Stimulated activated CD4-positive, alpha-beta T cell treated with anti-CD3 and anti-CD28 coated beads, Interleukin-12 subunit alpha, Interleukin-12 subunit beta, amount 100 ng/mL, for 4 hours (primary cell): ENCODE results near the gene FLG2.
"Not testable (repeated sequence)": the region's sequence is repeated elsewhere in the genome, so short reads cannot be mapped to it uniquely, and the experiment has no call there.

Experiments
- DNase-seq: peaks from one replicate; pipeline ENCODE4 v3.0.0-alpha.2; 2020

FLG2 gene

DNA sequence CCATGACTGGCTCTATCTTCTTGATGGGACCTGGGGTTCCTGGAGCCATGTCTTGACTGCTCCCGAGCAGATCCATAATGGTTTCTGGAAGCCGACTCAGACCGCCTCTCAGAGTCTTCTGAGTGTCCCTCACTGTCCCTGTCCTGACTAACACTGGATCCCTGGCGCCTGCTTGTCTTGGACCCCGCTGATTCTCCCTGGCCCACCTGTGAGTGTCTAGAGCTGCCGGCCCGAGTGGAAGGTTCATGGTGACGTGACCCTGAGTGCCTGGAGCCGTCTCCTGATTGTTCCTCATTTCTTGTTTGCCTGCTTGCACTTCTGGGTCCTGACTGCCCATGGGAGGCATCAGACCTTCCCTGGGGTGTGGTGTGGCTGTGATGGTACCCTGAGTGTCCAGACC lies 49.9 kb downstream of the FLG2 start:
- DNase-seq: no peak

DNA sequence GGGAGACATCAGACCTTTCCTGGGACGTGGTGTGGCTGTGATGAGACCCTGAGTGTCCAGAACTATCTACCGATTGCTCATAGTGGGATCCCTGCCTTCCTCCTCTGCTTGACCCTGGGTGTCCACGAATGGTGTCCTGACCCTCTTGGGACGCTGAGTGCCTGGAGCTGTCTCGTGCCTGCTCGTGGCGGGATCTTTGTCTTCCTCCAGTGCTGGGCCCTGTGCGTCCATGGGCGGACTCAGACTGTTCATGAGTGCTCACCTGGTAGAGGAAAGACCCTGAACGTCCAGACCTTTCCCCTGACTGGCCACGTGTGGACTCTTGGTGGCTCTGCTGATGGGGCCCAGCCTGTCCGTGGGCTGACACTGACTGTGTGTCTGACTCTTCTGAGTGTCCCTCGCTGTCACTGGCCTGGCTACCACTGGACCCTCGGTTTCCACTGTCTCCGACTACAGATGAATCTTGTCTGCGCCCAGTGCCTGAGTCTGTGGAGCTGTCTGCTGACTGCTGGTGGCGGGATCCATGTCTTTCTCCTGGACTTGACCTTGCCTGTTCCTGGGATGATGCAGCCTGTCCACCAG lies 50.4 kb downstream of the FLG2 start:
- DNase-seq: not testable (repeated sequence)

- not testable (repeated sequence) for DNase-seq
These were observed 51.0 kb downstream of the FLG2 start for GRCh38 chr1:152308758-152309157.

- DNase-seq: not testable (repeated sequence)
These were observed 51.8 kb downstream of the FLG2 start for GRCh38 chr1:152307970-152308369.

DNA sequence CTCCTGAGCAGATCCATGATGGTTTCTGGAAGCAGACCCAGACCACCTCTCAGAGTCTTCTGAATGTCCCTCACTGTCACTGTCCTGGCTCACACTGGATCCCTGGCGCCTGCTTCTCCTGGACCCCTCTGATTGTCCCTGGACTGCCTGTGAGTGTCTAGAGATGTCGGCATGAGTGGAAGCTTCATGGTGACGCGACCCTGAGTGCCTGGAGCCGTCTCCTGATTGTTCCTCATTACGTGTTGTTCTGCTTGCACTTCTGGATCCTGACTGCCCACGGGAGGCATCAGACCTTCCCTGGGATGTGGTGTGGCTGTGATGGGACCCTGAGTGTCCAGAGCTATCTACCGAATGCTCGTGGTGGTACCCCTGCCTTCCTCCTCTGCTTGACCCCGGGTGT lies 53.7 kb downstream of the FLG2 start:
- not testable (repeated sequence) for DNase-seq

DNA sequence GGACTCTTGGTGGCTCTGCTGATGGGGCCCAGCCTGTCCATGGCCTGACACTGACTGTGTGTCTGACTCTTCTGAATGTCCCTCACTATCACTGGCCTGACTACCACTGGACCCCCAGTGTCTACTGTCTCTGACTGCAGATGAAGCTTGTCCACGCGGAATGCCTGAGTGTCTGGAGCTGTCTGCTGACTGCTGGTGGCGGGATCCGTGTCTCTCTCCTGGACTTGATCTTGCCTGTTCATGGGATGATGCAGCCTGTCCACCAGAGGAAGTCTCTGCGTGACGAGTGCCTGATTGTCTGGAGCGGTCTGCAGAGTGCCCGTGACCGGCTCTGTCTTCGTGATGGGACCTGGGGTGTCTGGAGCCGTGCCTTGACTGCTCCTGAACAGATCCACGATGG lies 55.0 kb downstream of the FLG2 start:
- not testable (repeated sequence) for DNase-seq

DNA sequence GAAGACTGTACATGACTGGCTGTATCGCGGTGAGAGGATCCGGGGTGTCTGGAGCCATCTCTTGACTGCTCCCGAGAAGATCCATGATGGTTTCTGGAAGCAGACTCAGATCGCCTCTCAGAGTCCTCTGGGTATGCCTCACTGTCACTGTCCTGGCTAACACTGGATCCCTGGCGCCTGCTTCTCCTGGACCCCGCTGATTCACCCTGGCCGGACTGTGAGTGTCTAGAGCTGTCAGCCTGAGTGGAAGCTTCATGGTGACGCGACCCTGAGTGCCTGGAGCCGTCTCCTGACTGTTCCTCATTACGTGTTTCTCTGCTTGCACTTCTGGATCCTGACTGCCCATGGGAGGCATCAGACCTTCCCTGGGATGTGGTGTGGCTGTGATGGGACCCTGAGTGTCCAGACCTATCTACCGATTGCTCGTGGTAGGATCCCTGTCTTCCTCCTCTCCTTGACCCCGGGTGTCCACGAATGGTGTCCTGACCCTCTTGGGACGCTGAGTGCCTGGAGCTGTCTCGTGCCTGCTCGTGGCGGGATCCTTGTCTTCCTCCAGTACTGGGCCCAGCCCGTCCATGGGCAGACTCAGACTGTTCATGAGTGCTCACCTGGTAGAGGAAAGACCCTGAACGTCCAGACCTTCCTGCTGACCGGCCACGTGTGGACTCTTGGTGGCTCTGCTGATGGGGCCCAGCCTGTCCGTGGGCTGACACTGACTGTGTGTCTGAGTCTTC lies 56.5 kb downstream of the FLG2 start:
- DNase-seq: not testable (repeated sequence)
